ENCODE data around the gene GBA2.

DNA sequence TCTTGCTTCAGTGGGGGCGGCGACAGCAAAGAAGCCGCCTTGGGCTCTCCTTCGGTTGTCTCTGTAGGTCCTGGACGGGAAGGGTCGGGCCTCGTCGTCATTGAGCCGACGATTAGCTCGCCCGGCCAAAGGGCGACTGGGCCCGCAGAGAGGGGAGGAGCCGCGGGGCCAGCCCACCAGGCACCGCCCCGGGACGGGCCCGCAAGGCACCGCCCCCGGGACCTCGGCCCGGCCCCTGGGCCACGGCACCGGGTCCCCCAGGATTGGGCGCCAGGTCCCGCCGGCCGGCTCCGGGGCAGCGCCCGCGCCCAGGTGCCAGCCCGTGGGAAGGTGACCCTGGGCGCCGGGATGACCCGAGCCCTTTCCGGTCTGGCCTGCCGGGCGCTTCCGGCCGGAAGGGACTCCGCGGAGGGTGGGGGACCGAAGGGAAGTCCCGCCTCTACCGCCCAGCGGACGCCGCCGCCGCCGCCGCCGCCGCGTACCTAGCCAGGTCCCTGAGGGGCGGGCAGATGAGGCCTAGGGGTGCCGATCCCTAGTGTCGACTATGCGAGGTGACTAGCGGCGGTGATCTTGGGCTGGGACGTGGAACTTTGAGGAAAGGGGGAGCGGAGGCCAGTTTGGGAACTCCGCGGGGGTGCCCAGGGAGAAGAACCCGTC, at the start of gene GBA2, which contains the start of gene RGP1:
- TF ChIP-seq EZH2 (IDR thresholded peaks at IDR 0.05; ENCODE audit: insufficient read depth, poor library complexity, severe bottlenecking) (no peak), EZH2phosphoT487 (IDR thresholded peaks at IDR 0.05; ENCODE audit: insufficient read depth, low read depth) (no peak)

All from GM23248 (cell line).